PC-9 (cell line): ENCODE measurements around the gene CENPX. TPM values are rescaled to one million over a fixed set of nuclear protein-coding genes. Genes with fewer than 3 reads are reported as not detected.

ENCODE experiments used
- BruUV-seq: library from RNA; stranded (reverse); fragments of 400-500 nt; replicated peaks from 2 replicates; lab custom pipeline; 2021; lab: Mats Ljungman, UMichigan
- CTCF ChIA-PET: fragments of 300-600 bp; sonication (Branson Sonifier 250); formaldehyde crosslinking; loops from one replicate; lab custom pipeline; 2022; ENCODE audit warnings: antibody characterized with exemption; lab: Charles Lee
- POLR2A ChIA-PET: fragments of 300-600 bp; sonication (Branson Sonifier 250); formaldehyde crosslinking; loops from one replicate; lab custom pipeline; 2022; ENCODE audit warnings: antibody characterized with exemption; ENCODE audit not compliant: unreplicated experiment; lab: Charles Lee
- DNase-seq, 2 experiments: peaks; one replicate each; pipeline versions ENCODE4 v3.0.0 to v3.0.0-alpha.2; 2015 to 2022; ENCODE audit warnings: mixed read lengths in 1 of 2
- H2AFZ ChIP-seq: fragments of 200-600 bp; sonication (generic); 2 replicates; pipeline ENCODE4 v1.8.1; 2017; ENCODE audit warnings: antibody characterized with exemption
- H3F3A ChIP-seq: fragments of 200-600 bp; sonication (generic); 2 replicates; pipeline ENCODE4 v1.8.1; 2017; ENCODE audit warnings: antibody characterized with exemption, mild to moderate bottlenecking, low read depth; ENCODE audit not compliant: insufficient read depth
- H3K27ac ChIP-seq: fragments of 200-600 bp; sonication (generic); 2 replicates; pipeline ENCODE4 v1.6.1; 2016; ENCODE audit warnings: mixed run types
- H3K27me3 ChIP-seq: fragments of 200-600 bp; sonication (generic); 2 replicates; pipeline ENCODE4 v1.6.1; 2016; ENCODE audit warnings: low read depth, mixed run types; ENCODE audit not compliant: insufficient read depth
- H3K36me3 ChIP-seq: fragments of 200-600 bp; sonication (generic); 2 replicates; pipeline ENCODE4 v1.6.1; 2016; ENCODE audit warnings: low read depth, mixed run types
- H3K4me1 ChIP-seq: fragments of 200-600 bp; sonication (generic); replicated peaks from 2 replicates; pipeline ENCODE4 v1.6.1; 2016; ENCODE audit warnings: mixed run types; ENCODE audit not compliant: insufficient read depth
- H3K4me2 ChIP-seq: fragments of 200-600 bp; sonication (generic); 2 replicates; pipeline ENCODE4 v1.6.1; 2017; ENCODE audit warnings: mixed run types
- H3K4me3 ChIP-seq: fragments of 200-600 bp; sonication (generic); 2 replicates; pipeline ENCODE4 v1.6.1; 2016; ENCODE audit warnings: mixed run types
- H3K79me2 ChIP-seq: fragments of 200-600 bp; sonication (generic); 2 replicates; pipeline ENCODE4 v1.6.1; 2017; ENCODE audit warnings: low read depth, mixed run types
- H3K9me2 ChIP-seq: fragments of 200-600 bp; sonication (generic); 2 replicates; pipeline ENCODE4 v1.8.1; 2017; ENCODE audit warnings: mild to moderate bottlenecking; ENCODE audit not compliant: insufficient read depth
- H3K9me3 ChIP-seq: fragments of 200-600 bp; sonication (generic); 2 replicates; pipeline ENCODE4 v1.8.1; 2016; ENCODE audit warnings: low read depth; ENCODE audit not compliant: insufficient read depth
- H4K20me1 ChIP-seq: fragments of 200-600 bp; sonication (generic); 2 replicates; pipeline ENCODE4 v1.8.1; 2017; ENCODE audit not compliant: insufficient read depth
- EZH2 ChIP-seq: fragments of 200-600 bp; sonication (generic); IDR thresholded peaks from 2 replicates; pipeline ENCODE4 v1.8.0; 2017; ENCODE audit warnings: antibody characterized with exemption, low read depth
- intact Hi-C: fragments of 100-400 bp; cut with micrococcal nuclease; formaldehyde crosslinking; loops from one replicate; pipeline ENCODE4 v1.10.0; 2022; ENCODE audit not compliant: unreplicated experiment
- total RNA-seq: library from RNA; stranded (reverse); gene quantifications from 2 replicates; pipeline ENCODE4 v1.2.3, GENCODE V29; 2021
- TF ChIP-seq, protein P1 (sequence below): fragments of 200-600 bp; sonication (generic); conservative IDR thresholded peaks from 2 replicates; pipeline ENCODE4 v1.6.1; 2017; ENCODE audit warnings: mixed run types, antibody characterized with exemption, mild to moderate bottlenecking, moderate library complexity

The CENPX gene
- total RNA-seq, 1 experiment from 2014 or later, result 132 TPM

DNA sequence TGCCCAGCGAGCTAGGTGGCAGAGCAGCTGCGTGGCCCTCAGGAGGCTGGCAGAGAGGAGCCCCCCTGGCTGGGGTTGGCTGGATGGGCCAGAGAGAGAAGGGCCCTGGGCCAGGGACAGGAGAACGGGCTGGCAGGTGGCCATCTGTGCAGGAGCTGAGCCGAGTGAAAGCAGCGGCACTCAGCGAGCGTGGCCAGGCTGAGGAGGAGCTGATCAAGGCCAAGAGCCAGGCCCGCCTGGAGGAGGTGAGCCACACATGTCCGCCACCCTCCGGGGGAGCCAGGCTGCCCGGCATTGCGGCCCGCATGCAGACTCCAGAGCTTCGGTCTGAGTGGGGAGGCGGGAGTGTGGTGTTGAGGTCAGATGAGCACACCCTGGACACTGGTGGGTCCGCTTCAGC is 6.7 kb upstream of the CENPX start:
- no TSS peak for BruUV-seq
- no peaks in the 10 kb centered on the region for H3K9me2 ChIP-seq
- no peak overlapping the region for H2AFZ ChIP-seq
- TF ChIP-seq, protein P1, sequence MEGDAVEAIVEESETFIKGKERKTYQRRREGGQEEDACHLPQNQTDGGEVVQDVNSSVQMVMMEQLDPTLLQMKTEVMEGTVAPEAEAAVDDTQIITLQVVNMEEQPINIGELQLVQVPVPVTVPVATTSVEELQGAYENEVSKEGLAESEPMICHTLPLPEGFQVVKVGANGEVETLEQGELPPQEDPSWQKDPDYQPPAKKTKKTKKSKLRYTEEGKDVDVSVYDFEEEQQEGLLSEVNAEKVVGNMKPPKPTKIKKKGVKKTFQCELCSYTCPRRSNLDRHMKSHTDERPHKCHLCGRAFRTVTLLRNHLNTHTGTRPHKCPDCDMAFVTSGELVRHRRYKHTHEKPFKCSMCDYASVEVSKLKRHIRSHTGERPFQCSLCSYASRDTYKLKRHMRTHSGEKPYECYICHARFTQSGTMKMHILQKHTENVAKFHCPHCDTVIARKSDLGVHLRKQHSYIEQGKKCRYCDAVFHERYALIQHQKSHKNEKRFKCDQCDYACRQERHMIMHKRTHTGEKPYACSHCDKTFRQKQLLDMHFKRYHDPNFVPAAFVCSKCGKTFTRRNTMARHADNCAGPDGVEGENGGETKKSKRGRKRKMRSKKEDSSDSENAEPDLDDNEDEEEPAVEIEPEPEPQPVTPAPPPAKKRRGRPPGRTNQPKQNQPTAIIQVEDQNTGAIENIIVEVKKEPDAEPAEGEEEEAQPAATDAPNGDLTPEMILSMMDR, result no peak
- no peak for TF ChIP-seq EZH2
- no peak overlapping the region for H3K4me3 ChIP-seq
- no peaks in the 10 kb centered on the region for H3K36me3 ChIP-seq
- H3K79me2 ChIP-seq, result no peaks in the 10 kb centered on the region
- H3F3A ChIP-seq, result no peaks in the 10 kb centered on the region
- no peak overlapping the region for H3K4me2 ChIP-seq
- no peak overlapping the region for H3K27ac ChIP-seq
- CTCF ChIA-PET, result no interaction called here
- H3K4me1 ChIP-seq, result no peaks in the 10 kb centered on the region
- H3K9me3 ChIP-seq, result no peaks in the 10 kb centered on the region
- no peak for DNase-seq
- no peaks in the 10 kb centered on the region for H4K20me1 ChIP-seq
- POLR2A ChIA-PET, result no interaction called here
- intact Hi-C loops, result no loop called here
- H3K27me3 ChIP-seq, result no peaks in the 10 kb centered on the region

DNA sequence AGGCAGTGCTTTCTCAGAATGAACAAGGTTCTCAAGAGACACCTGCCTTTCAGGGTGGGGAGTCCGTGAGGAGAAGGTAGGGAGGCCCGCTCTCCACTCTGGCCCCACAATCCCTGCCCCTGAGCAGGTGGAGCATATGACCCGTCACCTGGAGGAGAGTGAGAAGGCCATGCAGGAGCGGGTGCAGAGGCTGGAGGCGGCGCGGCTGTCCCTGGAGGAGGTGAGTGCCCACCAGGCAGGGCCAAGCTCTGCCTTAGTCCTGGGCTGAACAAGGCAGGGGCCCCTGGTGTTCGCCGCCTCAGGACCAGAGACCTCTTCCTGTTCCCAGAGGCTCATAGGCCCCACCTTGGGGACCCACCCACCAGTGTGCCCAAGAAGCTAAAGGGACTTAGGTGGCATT is 6.3 kb upstream of the CENPX start:
- Histone ChIP-seq H2AFZ (no peak overlapping the region), H3K27me3 (no peaks in the 10 kb centered on the region), H3K4me2 (no peak overlapping the region), H3F3A (no peaks in the 10 kb centered on the region), H3K4me1 (peaks cover 3% of the 10 kb centered on the region; the same call in 1 of the 2 replicates), H3K36me3 (no peaks in the 10 kb centered on the region), H3K4me3 (no peak overlapping the region), H3K79me2 (no peaks in the 10 kb centered on the region), H3K27ac (no peak overlapping the region), H3K9me3 (no peaks in the 10 kb centered on the region), H4K20me1 (no peaks in the 10 kb centered on the region), H3K9me2 (no peaks in the 10 kb centered on the region)
- intact Hi-C loops, result no loop called here
- ChIA-PET POLR2A (no interaction called here), CTCF (no interaction called here)
- TF ChIP-seq EZH2, result no peak
- TF ChIP-seq, protein P1, result no peak
- no TSS peak for BruUV-seq
- no peak for DNase-seq

DNA sequence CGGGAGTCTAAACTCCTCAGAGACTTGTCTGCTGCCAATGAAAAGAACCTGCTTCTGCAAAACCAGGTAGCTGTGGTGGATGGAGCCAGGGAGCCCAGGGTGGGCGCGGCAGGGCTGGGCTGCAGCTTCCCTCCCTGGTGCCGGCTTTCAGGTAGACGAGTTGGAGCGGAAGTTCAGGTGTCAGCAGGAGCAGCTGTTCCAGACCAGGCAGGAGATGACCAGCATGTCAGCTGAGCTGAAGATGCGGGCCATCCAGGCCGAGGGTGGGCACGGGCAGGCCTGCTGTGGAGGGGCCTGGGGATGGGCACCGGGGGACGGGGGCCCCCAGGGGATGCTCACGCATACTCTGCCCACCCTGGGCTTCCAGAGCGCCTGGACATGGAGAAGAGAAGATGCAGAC is 5.6 kb upstream of the CENPX start:
- POLR2A ChIA-PET, result interaction anchor here (0.7 kb wide), 1 partner anchor 115 kb away, joined by 3 read pairs; no protein-coding TSS in a partner anchor
- no peak overlapping the region for H3K4me3 ChIP-seq
- no peak overlapping the region for H2AFZ ChIP-seq
- no peak for DNase-seq
- no peaks in the 10 kb centered on the region for H3F3A ChIP-seq
- H3K9me2 ChIP-seq, result no peaks in the 10 kb centered on the region
- no peaks in the 10 kb centered on the region for H3K79me2 ChIP-seq
- peaks cover 6% of the 10 kb centered on the region; the same call in 1 of the 2 replicates for H3K4me1 ChIP-seq
- H3K9me3 ChIP-seq, result no peaks in the 10 kb centered on the region
- no peaks in the 10 kb centered on the region for H3K36me3 ChIP-seq
- TF ChIP-seq, protein P1, result no peak
- TF ChIP-seq EZH2, result no peak
- intact Hi-C loops, result no loop called here
- no peak overlapping the region for H3K27ac ChIP-seq
- H3K4me2 ChIP-seq, result no peak overlapping the region
- CTCF ChIA-PET, result no interaction called here
- no TSS peak for BruUV-seq
- H4K20me1 ChIP-seq, result no peaks in the 10 kb centered on the region
- no peaks in the 10 kb centered on the region for H3K27me3 ChIP-seq
